CD8-positive, alpha-beta memory T cell (primary cell): ENCODE data around the gene CCDC102A. TPM values are rescaled to one million over a fixed set of nuclear protein-coding genes. Genes with fewer than 3 reads are reported as not detected.

Source experiments
- CTCF ChIA-PET: fragments of 350-600 bp; sonication (Branson Sonifier 250); formaldehyde crosslinking; loops from one replicate; lab custom pipeline; 2021; ENCODE audit warnings: antibody characterized with exemption; lab: Charles Lee
- POLR2A ChIA-PET: fragments of 350-600 bp; sonication (Branson Sonifier 250); formaldehyde crosslinking; loops from one replicate; lab custom pipeline; 2021; ENCODE audit warnings: antibody characterized with exemption; lab: Charles Lee
- DNase-seq, 5 donors: peaks; one replicate each; pipeline versions ENCODE4 v3.0.0 to v3.0.0-alpha.2; 2020 to 2022; ENCODE audit warnings: mixed read lengths in 1 of 5
- H3K27ac ChIP-seq: one replicate; pipeline ENCODE4 v1.7.0; 2013; ENCODE audit warnings: low read depth, mild to moderate bottlenecking, low read length, moderate library complexity
- H3K27me3 ChIP-seq: 2 replicates; pipeline ENCODE4 v1.7.0; 2013; ENCODE audit warnings: low read length, mild to moderate bottlenecking; ENCODE audit not compliant: insufficient read depth, poor library complexity, severe bottlenecking
- H3K36me3 ChIP-seq: 2 replicates; pipeline ENCODE4 v1.7.0; 2013; ENCODE audit warnings: mild to moderate bottlenecking, low read length, moderate library complexity; ENCODE audit not compliant: insufficient read depth
- H3K4me1 ChIP-seq: 2 replicates; pipeline ENCODE4 v1.7.0; 2013; ENCODE audit warnings: mild to moderate bottlenecking, low read length, moderate library complexity; ENCODE audit not compliant: insufficient read depth
- H3K4me3 ChIP-seq: 2 replicates; pipeline ENCODE4 v1.7.0; 2013; ENCODE audit warnings: mild to moderate bottlenecking, low read length
- H3K9me3 ChIP-seq: 2 replicates; pipeline ENCODE4 v1.7.0; 2013; ENCODE audit warnings: mild to moderate bottlenecking, low read length
- H3K27ac Mint-ChIP-seq, 8 donors: one replicate each; pipeline ENCODE4 v1.8.0; 2020 to 2021; ENCODE audit warnings: mixed read lengths in 8 of 8, mild to moderate bottlenecking in 6 of 8, inconsistent platforms in 3 of 8, moderate library complexity in 3 of 8
- H3K27me3 Mint-ChIP-seq, 2 donors: one replicate each; pipeline ENCODE4 v1.8.0; 2020 to 2021; ENCODE audit warnings: mixed read lengths in 2 of 2, mild to moderate bottlenecking in 1 of 2, moderate library complexity in 1 of 2
- H3K36me3 Mint-ChIP-seq, 3 donors: one replicate each; pipeline ENCODE4 v1.8.0; 2020 to 2021; ENCODE audit warnings: mixed read lengths in 3 of 3, inconsistent platforms in 1 of 3, mild to moderate bottlenecking in 1 of 3
- H3K4me1 Mint-ChIP-seq, 3 donors: one replicate each; pipeline ENCODE4 v1.8.0; 2020 to 2021; ENCODE audit warnings: mixed read lengths in 3 of 3, inconsistent platforms in 1 of 3, mild to moderate bottlenecking in 1 of 3
- H3K4me3 Mint-ChIP-seq, 7 donors: one replicate each; pipeline ENCODE4 v1.8.0; 2020 to 2021; ENCODE audit warnings: mixed read lengths in 7 of 7, mild to moderate bottlenecking in 6 of 7, moderate library complexity in 4 of 7, inconsistent platforms in 2 of 7
- H3K9me3 Mint-ChIP-seq, 5 donors: one replicate each; pipeline ENCODE4 v1.8.0; 2020 to 2022; ENCODE audit warnings: mixed read lengths in 5 of 5, mild to moderate bottlenecking in 3 of 5, moderate library complexity in 2 of 5, inconsistent platforms in 1 of 5
- polyA plus RNA-seq: library from polyadenylated mRNA; unstranded; fragments of 300-500 nt; fragmentation: Illumina TruSeq; gene quantifications from one replicate; pipeline ENCODE4 v1.2.3, GENCODE V29; 2021
- total RNA-seq, 2 experiments: library from RNA; stranded (reverse); gene quantifications; one replicate each; pipeline ENCODE4 v1.2.3, GENCODE V29; 2021

CCDC102A gene
- total and polyA plus RNA-seq, 3 experiments from 2014 or later = 22.6 to 28.1 (median 27.0) TPM

DNA sequence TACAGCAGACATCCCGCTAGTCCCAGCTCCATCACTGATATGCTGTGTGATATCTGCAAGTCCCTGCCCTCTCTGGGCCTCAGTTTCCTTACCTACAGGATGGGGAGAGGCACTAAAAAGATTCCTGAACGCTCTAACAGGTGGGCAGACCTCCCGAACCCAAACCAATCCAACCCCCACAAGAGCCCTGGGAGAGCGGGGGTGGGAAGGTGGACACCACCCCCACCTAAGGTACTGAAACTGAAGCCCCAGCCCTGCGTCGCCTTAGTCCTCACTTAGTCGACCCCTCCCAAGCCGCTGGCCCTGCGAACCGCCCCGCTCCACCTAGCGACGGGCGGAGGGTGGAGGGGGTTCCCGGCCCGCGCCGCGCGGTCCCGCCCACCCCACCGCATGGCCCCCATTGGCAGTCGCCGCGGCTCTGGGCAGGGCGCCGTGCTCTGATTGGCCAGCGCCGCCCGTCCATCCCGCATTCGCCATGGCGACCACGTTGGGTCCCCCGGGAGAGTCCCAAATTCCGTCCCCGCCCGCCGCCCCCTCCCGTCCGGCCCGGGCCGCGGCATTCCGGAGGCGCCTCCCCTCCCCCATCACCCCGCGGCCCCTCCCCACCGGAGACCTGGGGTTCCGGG, 578 bp downstream of the CCDC102A start:
- H3K4me3 Mint-ChIP-seq = peak overlapping the region; percentile 76 to 91 (median 84)
- peaks cover 0 to 3% of the 10 kb centered on the region in 2 donors for H3K27me3 Mint-ChIP-seq
- POLR2A ChIA-PET = interaction anchor here (0.7 to 2.3 kb wide), 3 partner anchors 9 to 594 kb away, joined by 3 to 9 read pairs (median 7); partner anchors contain the start of genes CFAP20 and POLR2C
- H3K36me3 Mint-ChIP-seq = peaks cover 0 to 3% (median 0%) of the 10 kb centered on the region in 3 donors
- no peaks in the 10 kb centered on the region for H3K9me3 ChIP-seq
- H3K4me1 Mint-ChIP-seq = peaks cover 66 to 84% (median 68%) of the 10 kb centered on the region in 3 donors
- peak overlapping the region; percentile 91 to 99 (median 98) for H3K27ac Mint-ChIP-seq
- peak overlapping the region; percentile 35 for H3K4me3 ChIP-seq
- CTCF ChIA-PET = interaction anchor here (1.1 to 2.3 kb wide), 4 partner anchors 16 to 235 kb away, joined by 3 to 12 read pairs (median 8); partner anchors contain the start of gene DOK4
- H3K27me3 ChIP-seq = no peaks in the 10 kb centered on the region
- no peaks in the 10 kb centered on the region for H3K9me3 Mint-ChIP-seq
- peak overlapping the region; percentile 63 for H3K27ac ChIP-seq
- H3K36me3 ChIP-seq = no peaks in the 10 kb centered on the region
- H3K4me1 ChIP-seq = peaks cover 78% of the 10 kb centered on the region
- peak; percentile 89 to 96 (median 92) for DNase-seq

DNA sequence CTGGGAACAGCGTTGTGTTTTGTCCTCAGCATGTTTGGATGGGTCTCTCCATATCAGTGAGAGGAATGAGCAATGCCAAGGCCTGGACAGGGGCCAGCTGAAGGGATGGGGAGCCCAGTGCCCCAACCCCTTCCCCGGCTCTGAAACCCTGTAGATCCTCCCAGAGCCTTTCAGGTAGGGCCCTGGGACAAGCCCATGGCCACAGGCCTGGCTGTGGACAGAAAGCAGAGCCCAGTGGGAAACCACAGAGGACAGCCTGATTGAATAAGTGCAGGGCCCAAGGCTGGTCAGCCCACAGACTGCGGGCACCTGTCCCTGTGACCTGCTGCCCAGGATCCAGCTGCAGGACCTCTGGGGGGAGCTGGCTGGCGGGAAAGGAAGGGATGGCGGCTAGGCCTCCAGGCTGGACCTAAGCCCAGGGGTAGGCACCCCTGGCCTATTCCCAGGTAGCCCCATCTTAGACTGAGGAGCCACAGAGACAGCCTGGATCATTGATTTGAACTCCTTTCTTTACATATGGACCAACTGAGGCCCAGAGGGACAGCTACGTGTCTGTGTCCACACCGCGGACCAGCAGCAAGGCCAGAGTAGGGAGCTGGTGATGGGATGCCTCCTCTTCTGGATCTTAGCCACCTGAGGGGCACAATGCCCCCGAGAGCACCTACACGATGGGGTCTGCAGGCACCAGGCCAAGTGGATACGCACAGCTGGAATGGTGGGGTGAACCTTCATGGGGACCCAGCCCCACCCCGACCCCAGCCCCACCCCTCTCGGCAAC, 1.3 kb downstream of the CCDC102A start:
- Mint-ChIP-seq H3K27me3 (peaks cover 0 to 4% of the 10 kb centered on the region in 2 donors), H3K27ac (peak overlapping the region; percentile 91 to 99 (median 98)), H3K36me3 (peaks cover 0 to 3% (median 0%) of the 10 kb centered on the region in 3 donors), H3K4me1 (peaks cover 72 to 85% (median 73%) of the 10 kb centered on the region in 3 donors), H3K4me3 (peak overlapping the region; percentile 27 to 91 (median 83)), H3K9me3 (no peaks in the 10 kb centered on the region)
- Histone ChIP-seq H3K27me3 (no peaks in the 10 kb centered on the region), H3K9me3 (no peaks in the 10 kb centered on the region), H3K4me3 (no peak overlapping the region), H3K4me1 (peaks cover 85% of the 10 kb centered on the region), H3K27ac (peak overlapping the region; percentile 44), H3K36me3 (no peaks in the 10 kb centered on the region)
- ChIA-PET POLR2A (no interaction called here), CTCF (interaction anchor here (1.7 to 2.1 kb wide), 2 partner anchors 16 to 234 kb away, joined by 4 to 11 read pairs; no protein-coding TSS in a partner anchor)
- DNase-seq = peak in 2 of 5 donors; percentile 20 to 52

GRCh38 chr16:57534337-57534880, 2.0 kb downstream of the CCDC102A start:
- Mint-ChIP-seq H3K4me1 (peaks cover 79 to 91% (median 80%) of the 10 kb centered on the region in 3 donors), H3K9me3 (no peaks in the 10 kb centered on the region), H3K27ac (peak overlapping the region; percentile 91 to 99 (median 98)), H3K36me3 (peaks cover 4 to 8% (median 5%) of the 10 kb centered on the region in 3 donors), H3K4me3 (peak overlapping the region; percentile 1 to 85 (median 56)), H3K27me3 (peaks cover 0 to 4% of the 10 kb centered on the region in 2 donors)
- ChIA-PET POLR2A (no interaction called here), CTCF (interaction anchor here (0.8 to 2.1 kb wide), 3 partner anchors 15 to 234 kb away, joined by 3 to 11 read pairs (median 4); no protein-coding TSS in a partner anchor)
- Histone ChIP-seq H3K9me3 (no peaks in the 10 kb centered on the region), H3K27ac (no peak overlapping the region), H3K4me3 (no peak overlapping the region), H3K4me1 (peaks cover 89% of the 10 kb centered on the region), H3K36me3 (no peaks in the 10 kb centered on the region), H3K27me3 (no peaks in the 10 kb centered on the region)
- DNase-seq = peak in 1 of 5 donors; percentile 15

GRCh38 chr16:57533431-57534336, 2.7 kb downstream of the CCDC102A start:
- Mint-ChIP-seq H3K36me3 (peaks cover 4 to 9% (median 6%) of the 10 kb centered on the region in 3 donors), H3K4me3 (peak overlapping the region; percentile 1 to 85 (median 44)), H3K4me1 (peaks cover 73 to 86% (median 75%) of the 10 kb centered on the region in 3 donors), H3K9me3 (no peaks in the 10 kb centered on the region), H3K27ac (peak overlapping the region; percentile 91 to 99 (median 98)), H3K27me3 (peaks cover 0 to 4% of the 10 kb centered on the region in 2 donors)
- DNase-seq = peak in 4 of 5 donors; percentile 36 to 70 (median 48)
- H3K4me1 ChIP-seq = peaks cover 84% of the 10 kb centered on the region
- CTCF ChIA-PET = interaction anchor here (0.8 to 2.1 kb wide), 3 partner anchors 14 to 233 kb away, joined by 3 to 11 read pairs (median 4); no protein-coding TSS in a partner anchor
- POLR2A ChIA-PET = no interaction called here
- H3K4me3 ChIP-seq = no peak overlapping the region
- H3K27me3 ChIP-seq = no peaks in the 10 kb centered on the region
- H3K36me3 ChIP-seq = no peaks in the 10 kb centered on the region
- no peak overlapping the region for H3K27ac ChIP-seq
- H3K9me3 ChIP-seq = no peaks in the 10 kb centered on the region

DNA sequence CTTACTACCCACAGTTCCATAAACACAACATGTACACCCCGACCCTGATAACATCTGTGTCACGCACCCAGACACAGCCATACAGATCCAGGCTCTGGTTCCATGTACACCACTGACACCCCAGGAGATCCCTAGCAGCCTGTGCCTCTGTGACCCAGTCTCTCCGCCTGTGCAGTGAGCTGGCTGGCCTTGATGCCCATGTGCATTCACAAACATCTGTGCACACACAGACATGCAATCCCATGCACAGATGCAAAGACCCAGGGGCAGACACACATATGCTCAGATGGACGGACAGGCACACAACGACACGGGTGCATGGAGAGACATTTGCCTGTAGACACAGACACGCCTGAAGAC, 4.1 kb downstream of the CCDC102A start:
- Histone ChIP-seq H3K4me3 (no peak overlapping the region), H3K4me1 (peaks cover 69% of the 10 kb centered on the region), H3K27me3 (no peaks in the 10 kb centered on the region), H3K36me3 (no peaks in the 10 kb centered on the region), H3K9me3 (no peaks in the 10 kb centered on the region), H3K27ac (no peak overlapping the region)
- peak in 1 of 5 donors; percentile 42 for DNase-seq
- peak overlapping the region; percentile 91 to 99 (median 94) for H3K27ac Mint-ChIP-seq
- H3K9me3 Mint-ChIP-seq = no peaks in the 10 kb centered on the region
- POLR2A ChIA-PET = interaction anchor here (1.3 kb wide), 1 partner anchor 15 kb away, joined by 6 read pairs; no protein-coding TSS in a partner anchor
- CTCF ChIA-PET = interaction anchor here (1.3 to 1.7 kb wide), 3 partner anchors 10 to 45 kb away, joined by 3 to 4 read pairs (median 4); no protein-coding TSS in a partner anchor
- peaks cover 0 to 4% of the 10 kb centered on the region in 2 donors for H3K27me3 Mint-ChIP-seq
- H3K36me3 Mint-ChIP-seq = peaks cover 4 to 11% (median 6%) of the 10 kb centered on the region in 3 donors
- peaks cover 59 to 72% (median 61%) of the 10 kb centered on the region in 3 donors for H3K4me1 Mint-ChIP-seq
- peak overlapping the region in 4 of 7 donors; percentile 8 to 36 (median 15) for H3K4me3 Mint-ChIP-seq

- POLR2A ChIA-PET = interaction anchor here (1.3 to 1.9 kb wide), 2 partner anchors 11 to 15 kb away, joined by 6 to 8 read pairs; partner anchors contain the start of gene ADGRG5
- H3K4me1 ChIP-seq = peaks cover 65% of the 10 kb centered on the region
- H3K4me3 ChIP-seq = no peak overlapping the region
- peak overlapping the region in 6 of 7 donors; percentile 68 to 84 (median 75) for H3K4me3 Mint-ChIP-seq
- no peaks in the 10 kb centered on the region for H3K9me3 Mint-ChIP-seq
- peaks cover 0 to 3% of the 10 kb centered on the region in 2 donors for H3K27me3 Mint-ChIP-seq
- no peak overlapping the region for H3K27ac ChIP-seq
- CTCF ChIA-PET = interaction anchor here (1.3 to 1.7 kb wide), 3 partner anchors 9 to 44 kb away, joined by 3 to 4 read pairs (median 4); no protein-coding TSS in a partner anchor
- H3K27ac Mint-ChIP-seq = peak overlapping the region; percentile 91 to 99 (median 96)
- H3K36me3 Mint-ChIP-seq = peaks cover 4 to 10% (median 6%) of the 10 kb centered on the region in 3 donors
- H3K36me3 ChIP-seq = no peaks in the 10 kb centered on the region
- peaks cover 56 to 67% (median 57%) of the 10 kb centered on the region in 3 donors for H3K4me1 Mint-ChIP-seq
- DNase-seq = peak in 1 of 5 donors; percentile 23
- H3K9me3 ChIP-seq = no peaks in the 10 kb centered on the region
- H3K27me3 ChIP-seq = no peaks in the 10 kb centered on the region
These were observed 4.6 kb downstream of the CCDC102A start for GRCh38 chr16:57531635-57532265.
